NCI-H446 treated with DMSO at 0.1 percent for 48 hours (cell line): ENCODE results near the gene NOD2.

ENCODE experiments used
- DNase-seq: peaks from one replicate; lab custom pipeline; 2025; lab: John Stamatoyannopoulos, UW

Gene NOD2

DNA sequence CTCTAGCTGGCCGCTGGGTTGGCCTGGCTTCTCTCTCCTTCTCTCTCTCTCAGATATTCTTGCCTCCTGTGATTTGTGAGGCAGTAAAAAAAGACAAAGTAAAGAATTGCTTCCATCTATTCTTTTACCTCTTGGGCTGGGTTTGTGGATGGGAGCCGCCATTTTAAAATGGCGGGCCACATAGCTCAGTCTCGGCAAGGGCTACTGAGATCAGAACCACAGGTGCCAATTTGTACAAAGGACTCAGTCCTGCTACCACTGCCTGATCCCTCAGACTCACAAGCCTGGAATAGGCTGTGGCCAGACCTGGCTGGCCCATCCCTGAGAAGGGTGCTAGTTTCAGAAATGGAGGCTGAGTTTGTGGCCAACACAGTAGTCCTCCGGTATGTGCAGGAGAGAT is 24.1 kb downstream of the NOD2 start:
- DNase-seq, result no peak

- no peak for DNase-seq
Observed at GRCh38 chr16:50718061-50718760, 24.8 kb downstream of the NOD2 start.

GRCh38 chr16:50718761-50719400 is 25.5 kb downstream of the NOD2 start:
- DNase-seq, result no peak

GRCh38 chr16:50719401-50720337 is 26.3 kb downstream of the NOD2 start:
- DNase-seq, result no peak

- DNase-seq, result no peak
Observed at GRCh38 chr16:50721549-50722404, 28.4 kb downstream of the NOD2 start.

GRCh38 chr16:50722405-50722737 is 29.0 kb downstream of the NOD2 start:
- DNase-seq, result no peak

DNA sequence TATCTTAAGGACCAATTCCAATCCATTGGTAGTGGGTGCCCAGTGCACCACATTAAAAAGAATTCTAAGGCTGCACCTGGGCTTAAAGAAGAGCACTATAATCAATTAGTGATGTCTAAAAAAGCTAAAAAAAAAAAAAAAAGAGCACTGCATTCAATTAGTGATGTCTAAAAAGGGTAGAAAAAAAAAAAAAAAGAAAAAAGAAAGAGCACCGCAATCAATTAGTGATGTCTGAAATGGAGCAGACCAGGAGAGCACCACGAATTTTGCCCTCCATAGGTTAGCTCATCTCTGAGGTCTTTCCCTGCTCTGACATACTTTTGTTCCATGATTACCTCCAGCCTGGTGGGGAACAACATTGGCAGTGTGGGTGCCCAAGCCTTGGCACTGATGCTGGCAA is 29.6 kb downstream of the NOD2 start:
- no peak for DNase-seq

- DNase-seq, result no peak
Observed at GRCh38 chr16:50724306-50724705, 30.9 kb downstream of the NOD2 start.

DNA sequence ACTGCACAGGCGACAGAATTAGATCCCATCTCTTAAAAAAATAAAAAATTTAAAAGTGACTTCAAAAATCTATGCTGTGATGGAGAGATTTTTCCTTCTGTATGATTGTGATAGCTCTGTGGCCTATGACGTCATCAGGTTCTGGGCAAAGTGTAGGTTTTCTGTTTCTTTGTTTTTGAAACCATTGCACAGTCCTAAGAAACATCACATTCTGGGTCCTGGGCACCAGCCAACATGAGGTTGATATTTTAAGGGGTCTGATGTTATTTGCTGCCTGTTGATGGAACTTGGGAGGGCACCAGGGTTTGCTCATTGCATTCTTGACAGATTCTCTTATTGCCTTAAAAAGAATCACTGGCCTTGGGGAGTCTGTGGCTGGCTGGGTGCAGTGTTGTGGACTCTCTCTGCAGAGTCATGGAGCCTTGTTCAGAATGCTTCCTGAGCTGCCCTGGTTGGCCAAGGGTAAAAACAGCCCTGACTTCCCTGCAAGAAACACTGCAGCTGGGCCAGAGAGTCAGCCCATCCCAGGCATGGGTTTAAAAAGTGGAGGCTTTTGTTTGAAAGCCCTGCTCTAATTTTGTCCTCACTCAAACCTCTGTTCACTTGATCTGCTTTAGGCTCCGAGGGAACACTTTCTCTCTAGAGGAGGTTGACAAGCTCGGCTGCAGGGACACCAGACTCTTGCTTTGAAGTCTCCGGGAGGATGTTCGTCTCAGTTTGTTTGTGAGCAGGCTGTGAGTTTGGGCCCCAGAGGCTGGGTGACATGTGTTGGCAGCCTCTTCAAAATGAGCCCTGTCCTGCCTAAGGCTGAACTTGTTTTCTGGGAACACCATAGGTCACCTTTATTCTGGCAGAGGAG is 38.0 kb downstream of the NOD2 start:
- DNase-seq, result no peak

DNA sequence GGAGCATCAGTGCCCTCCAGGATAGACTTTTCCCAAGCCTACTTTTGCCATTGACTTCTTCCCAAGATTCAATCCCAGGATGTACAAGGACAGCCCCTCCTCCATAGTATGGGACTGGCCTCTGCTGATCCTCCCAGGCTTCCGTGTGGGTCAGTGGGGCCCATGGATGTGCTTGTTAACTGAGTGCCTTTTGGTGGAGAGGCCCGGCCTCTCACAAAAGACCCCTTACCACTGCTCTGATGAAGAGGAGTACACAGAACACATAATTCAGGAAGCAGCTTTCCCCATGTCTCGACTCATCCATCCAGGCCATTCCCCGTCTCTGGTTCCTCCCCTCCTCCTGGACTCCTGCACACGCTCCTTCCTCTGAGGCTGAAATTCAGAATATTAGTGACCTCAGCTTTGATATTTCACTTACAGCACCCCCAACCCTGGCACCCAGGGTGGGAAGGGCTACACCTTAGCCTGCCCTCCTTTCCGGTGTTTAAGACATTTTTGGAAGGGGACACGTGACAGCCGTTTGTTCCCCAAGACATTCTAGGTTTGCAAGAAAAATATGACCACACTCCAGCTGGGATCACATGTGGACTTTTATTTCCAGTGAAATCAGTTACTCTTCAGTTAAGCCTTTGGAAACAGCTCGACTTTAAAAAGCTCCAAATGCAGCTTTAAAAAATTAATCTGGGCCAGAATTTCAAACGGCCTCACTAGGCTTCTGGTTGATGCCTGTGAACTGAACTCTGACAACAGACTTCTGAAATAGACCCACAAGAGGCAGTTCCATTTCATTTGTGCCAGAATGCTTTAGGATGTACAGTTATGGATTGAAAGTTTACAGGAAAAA is 38.8 kb downstream of the NOD2 start:
- DNase-seq, result no peak

- DNase-seq, result no peak
Observed at GRCh38 chr16:50733468-50733867, 40.1 kb downstream of the NOD2 start.

DNA sequence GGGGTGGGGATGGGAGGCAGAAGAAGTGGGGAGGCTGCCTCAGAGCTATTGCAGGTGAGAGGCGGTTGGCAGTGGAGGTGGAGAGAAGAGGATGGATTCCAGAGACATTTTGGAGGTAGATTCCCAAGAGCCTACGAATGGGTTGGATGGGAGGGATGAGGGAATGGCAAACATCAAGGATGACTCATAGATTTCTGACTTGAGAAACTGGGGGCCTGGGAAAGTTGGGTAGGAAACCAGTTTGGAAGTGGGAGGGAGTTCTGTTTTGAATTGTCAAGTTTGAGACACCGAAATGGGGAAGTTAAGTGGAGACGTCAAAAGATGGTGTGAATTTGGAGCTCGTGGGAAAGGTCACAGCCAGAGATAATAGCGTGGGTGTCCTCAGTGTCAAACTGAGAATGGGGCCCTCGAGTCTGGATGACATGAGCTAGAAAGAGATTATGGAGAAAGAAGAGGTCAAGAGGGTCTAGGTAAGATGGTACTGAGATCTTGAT is 42.3 kb downstream of the NOD2 start:
- no peak for DNase-seq

DNA sequence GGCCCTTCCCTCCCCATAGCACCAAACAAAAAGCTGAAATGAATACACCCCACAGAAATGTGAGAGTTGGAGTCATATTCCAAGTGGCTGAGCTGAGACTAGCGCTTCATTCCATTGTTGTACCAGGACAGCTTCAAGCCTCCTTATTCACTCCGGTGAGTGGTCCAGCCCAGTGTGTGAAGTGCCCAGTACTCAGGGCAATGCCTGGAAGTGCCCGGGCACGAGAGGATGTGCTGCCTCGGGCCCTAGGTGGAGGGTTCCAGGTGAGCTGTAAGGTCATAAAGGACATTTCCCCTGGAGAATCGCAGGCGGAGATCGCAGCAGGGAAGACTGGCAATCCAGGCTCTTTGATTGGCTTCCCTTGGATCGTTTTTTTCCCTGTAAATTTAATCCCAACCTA is 43.0 kb downstream of the NOD2 start:
- no peak for DNase-seq

- DNase-seq, result no peak
Observed at GRCh38 chr16:50737420-50737959, 44.1 kb downstream of the NOD2 start.

GRCh38 chr16:50739031-50739430 is 45.6 kb downstream of the NOD2 start:
- DNase-seq, result no peak

DNA sequence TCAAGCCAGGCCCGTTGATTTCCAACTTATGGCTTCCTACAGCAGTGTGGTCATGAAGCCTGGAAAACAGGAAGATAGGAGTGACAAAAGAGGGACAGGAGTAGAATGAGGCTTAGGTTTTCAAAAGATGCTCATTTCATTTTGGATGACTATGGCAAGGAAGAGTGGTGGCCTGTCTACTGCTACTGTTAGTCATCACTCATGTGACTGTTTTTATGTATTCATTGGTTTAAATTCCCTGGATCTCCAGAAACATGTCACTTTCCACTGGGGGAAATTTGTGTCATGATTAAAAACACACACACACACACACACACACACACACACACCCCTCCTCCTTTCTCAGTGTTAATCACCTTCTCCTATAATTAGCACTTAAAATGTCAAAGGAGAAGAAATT is 47.3 kb downstream of the NOD2 start:
- DNase-seq, result no peak

GRCh38 chr16:50741225-50741780 is 47.9 kb downstream of the NOD2 start:
- no peak for DNase-seq

DNA sequence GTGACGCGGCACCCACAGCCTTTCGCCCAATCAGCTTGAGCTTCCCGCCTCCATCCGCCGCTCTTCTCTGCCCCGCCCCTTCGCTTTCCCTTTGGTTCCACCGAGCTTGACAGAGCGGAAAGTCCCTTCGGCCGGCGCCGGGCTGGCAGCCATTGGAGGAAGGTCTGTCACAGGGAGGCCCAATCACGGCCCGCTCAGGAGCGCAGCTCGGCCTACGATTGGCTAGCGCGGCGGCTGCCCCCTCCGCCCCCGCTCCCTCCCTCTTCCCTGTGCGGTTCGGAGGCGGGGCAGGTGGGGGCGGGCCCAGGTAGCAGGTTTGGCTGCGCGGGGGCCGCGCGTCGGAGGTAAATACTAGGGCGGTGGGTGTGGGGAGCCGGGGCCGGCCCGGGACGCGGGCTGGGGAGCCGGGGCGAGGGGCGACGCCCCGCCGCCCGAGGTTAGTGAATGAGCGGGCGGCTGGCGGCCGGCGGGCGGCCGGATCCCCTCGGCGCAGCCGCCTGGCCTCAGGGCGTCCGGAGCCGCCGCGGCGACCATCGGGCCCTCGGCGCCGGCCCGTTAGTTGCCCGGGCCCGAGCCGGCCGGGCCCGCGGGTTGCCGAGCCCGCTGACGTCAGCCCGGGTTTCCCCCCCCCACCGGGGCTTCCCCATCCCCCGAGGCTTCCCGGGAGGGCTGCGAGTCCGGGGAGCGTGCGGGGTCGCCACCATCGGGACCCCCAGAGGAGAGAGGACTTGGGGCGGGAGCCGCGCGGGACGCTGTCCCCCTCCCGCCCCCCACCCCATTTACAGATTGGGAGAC is 48.6 kb downstream of the NOD2 start, which contains the start of gene CYLD:
Gene CYLD, plus strand, starts transcription at position 306 of the 795 bp plus-strand sequence. CDS start 7,613 bp downstream, outside the sequence.
- peak; percentile 94 for DNase-seq
